GM19324 (cell line): Measurements from ENCODE around the gene RNF31.

Source experiments
- ATAC-seq: cut with Tn5 transposase; IDR thresholded peaks from one replicate; pipeline ENCODE4 v1.9.1; 2021; ENCODE audit warnings: mild to moderate bottlenecking, moderate library complexity; ENCODE audit not compliant: unreplicated experiment, low FRiP score

Gene RNF31

GRCh38 chr14:24179294-24179960, 32.1 kb downstream of the RNF31 start:
- no peak for ATAC-seq

- no peak for ATAC-seq
These were observed 32.9 kb downstream of the RNF31 start for GRCh38 chr14:24179961-24180796.

- ATAC-seq = no peak
These were observed 34.2 kb downstream of the RNF31 start for GRCh38 chr14:24181371-24182077.

GRCh38 chr14:24182110-24182882, 35.0 kb downstream of the RNF31 start:
- ATAC-seq = no peak

- ATAC-seq = no peak
These were observed 35.8 kb downstream of the RNF31 start for GRCh38 chr14:24183014-24183481.

GRCh38 chr14:24184104-24184970, 37.0 kb downstream of the RNF31 start:
- ATAC-seq = no peak

GRCh38 chr14:24185026-24185425, 37.7 kb downstream of the RNF31 start:
- ATAC-seq = no peak

- ATAC-seq = no peak
These were observed 38.4 kb downstream of the RNF31 start for GRCh38 chr14:24185741-24186140.

GRCh38 chr14:24186831-24187538, 39.7 kb downstream of the RNF31 start:
- ATAC-seq = no peak

- no peak for ATAC-seq
These were observed 40.2 kb downstream of the RNF31 start for GRCh38 chr14:24187539-24187915.

GRCh38 chr14:24188251-24189058, 41.2 kb downstream of the RNF31 start, which contains the start of gene IPO4:
Gene IPO4 (minus strand): TSS chr14:24188816. CDS start chr14:24188787, 29 bp downstream.
- peak; percentile 78 for ATAC-seq

- ATAC-seq = no peak
These were observed 41.7 kb downstream of the RNF31 start for GRCh38 chr14:24189059-24189375.

- no peak for ATAC-seq
These were observed 42.2 kb downstream of the RNF31 start for GRCh38 chr14:24189460-24189859.

GRCh38 chr14:24190416-24190815, 43.1 kb downstream of the RNF31 start:
- ATAC-seq = no peak

- no peak for ATAC-seq
These were observed 45.6 kb downstream of the RNF31 start for GRCh38 chr14:24192933-24193332.

- no peak for ATAC-seq
These were observed 47.0 kb downstream of the RNF31 start for GRCh38 chr14:24194186-24194872.

GRCh38 chr14:24194873-24195185, 47.5 kb downstream of the RNF31 start:
- ATAC-seq = no peak
